HEK293 (cell line): ENCODE measurements around the gene INPP5B.

ENCODE experiments used
- ZNF155 ChIP-seq: fragments of 450-650 bp; formaldehyde crosslinking; IDR thresholded peaks from 2 replicates; pipeline ENCODE4 v1.5.1; 2016; ENCODE audit warnings: missing biosample characterization, missing genetic modification characterization
- ZNF335 ChIP-seq: fragments of 450-650 bp; formaldehyde crosslinking; conservative IDR thresholded peaks from 2 replicates; pipeline ENCODE4 v1.5.1; 2016; ENCODE audit warnings: missing biosample characterization, missing genetic modification characterization
- ZNF416 ChIP-seq: fragments of 450-650 bp; formaldehyde crosslinking; IDR thresholded peaks from 2 replicates; pipeline ENCODE4 v1.5.1; 2016; ENCODE audit warnings: missing biosample characterization, missing genetic modification characterization
- TF ChIP-seq, protein P1 (sequence below): fragments of 450-650 bp; formaldehyde crosslinking; IDR thresholded peaks from 2 replicates; pipeline ENCODE4 v1.5.1; 2016; ENCODE audit warnings: missing biosample characterization, missing genetic modification characterization, borderline replicate concordance

INPP5B gene

DNA sequence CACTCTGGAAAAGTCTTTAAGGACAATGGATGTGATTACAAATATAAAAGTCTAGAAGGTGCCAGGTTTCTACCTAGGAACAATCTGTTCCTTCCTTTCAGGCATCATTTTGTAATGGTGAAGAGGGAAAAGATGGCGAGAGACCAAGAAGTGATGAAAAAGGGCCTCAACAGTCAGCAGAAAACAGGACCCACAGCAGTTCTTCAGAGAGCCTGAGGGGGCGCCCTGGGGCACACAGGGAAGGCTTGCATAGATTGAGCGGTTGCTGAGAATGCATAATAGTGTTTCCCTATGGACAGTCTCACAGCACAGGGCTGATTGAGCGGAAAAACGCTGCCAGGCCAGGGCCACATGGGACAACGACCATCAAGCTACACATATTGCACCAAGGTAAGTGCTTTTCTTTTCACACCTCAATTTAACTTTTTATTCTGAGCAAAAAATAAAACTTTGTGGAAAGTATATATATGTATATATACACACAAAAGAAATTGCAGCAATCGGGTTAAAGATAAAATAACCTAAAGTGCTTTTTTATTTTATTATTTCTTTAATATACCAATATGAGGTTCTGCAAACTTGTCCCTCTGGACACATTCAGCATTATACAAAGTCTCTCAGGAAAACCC is 135.7 kb downstream of the INPP5B start (continued):
- TF ChIP-seq ZNF155 (no peak), ZNF416 (tag by site-specific recombination) (no peak), ZNF335 (tag by site-specific recombination) (peak; percentile 73)
- TF ChIP-seq, protein P1, sequence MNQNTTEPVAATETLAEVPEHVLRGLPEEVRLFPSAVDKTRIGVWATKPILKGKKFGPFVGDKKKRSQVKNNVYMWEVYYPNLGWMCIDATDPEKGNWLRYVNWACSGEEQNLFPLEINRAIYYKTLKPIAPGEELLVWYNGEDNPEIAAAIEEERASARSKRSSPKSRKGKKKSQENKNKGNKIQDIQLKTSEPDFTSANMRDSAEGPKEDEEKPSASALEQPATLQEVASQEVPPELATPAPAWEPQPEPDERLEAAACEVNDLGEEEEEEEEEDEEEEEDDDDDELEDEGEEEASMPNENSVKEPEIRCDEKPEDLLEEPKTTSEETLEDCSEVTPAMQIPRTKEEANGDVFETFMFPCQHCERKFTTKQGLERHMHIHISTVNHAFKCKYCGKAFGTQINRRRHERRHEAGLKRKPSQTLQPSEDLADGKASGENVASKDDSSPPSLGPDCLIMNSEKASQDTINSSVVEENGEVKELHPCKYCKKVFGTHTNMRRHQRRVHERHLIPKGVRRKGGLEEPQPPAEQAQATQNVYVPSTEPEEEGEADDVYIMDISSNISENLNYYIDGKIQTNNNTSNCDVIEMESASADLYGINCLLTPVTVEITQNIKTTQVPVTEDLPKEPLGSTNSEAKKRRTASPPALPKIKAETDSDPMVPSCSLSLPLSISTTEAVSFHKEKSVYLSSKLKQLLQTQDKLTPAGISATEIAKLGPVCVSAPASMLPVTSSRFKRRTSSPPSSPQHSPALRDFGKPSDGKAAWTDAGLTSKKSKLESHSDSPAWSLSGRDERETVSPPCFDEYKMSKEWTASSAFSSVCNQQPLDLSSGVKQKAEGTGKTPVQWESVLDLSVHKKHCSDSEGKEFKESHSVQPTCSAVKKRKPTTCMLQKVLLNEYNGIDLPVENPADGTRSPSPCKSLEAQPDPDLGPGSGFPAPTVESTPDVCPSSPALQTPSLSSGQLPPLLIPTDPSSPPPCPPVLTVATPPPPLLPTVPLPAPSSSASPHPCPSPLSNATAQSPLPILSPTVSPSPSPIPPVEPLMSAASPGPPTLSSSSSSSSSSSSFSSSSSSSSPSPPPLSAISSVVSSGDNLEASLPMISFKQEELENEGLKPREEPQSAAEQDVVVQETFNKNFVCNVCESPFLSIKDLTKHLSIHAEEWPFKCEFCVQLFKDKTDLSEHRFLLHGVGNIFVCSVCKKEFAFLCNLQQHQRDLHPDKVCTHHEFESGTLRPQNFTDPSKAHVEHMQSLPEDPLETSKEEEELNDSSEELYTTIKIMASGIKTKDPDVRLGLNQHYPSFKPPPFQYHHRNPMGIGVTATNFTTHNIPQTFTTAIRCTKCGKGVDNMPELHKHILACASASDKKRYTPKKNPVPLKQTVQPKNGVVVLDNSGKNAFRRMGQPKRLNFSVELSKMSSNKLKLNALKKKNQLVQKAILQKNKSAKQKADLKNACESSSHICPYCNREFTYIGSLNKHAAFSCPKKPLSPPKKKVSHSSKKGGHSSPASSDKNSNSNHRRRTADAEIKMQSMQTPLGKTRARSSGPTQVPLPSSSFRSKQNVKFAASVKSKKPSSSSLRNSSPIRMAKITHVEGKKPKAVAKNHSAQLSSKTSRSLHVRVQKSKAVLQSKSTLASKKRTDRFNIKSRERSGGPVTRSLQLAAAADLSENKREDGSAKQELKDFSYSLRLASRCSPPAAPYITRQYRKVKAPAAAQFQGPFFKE (tag by site-specific recombination) = no peak
